ENCODE measurements around the gene SLC16A12. TPM values are rescaled to one million over a fixed set of nuclear protein-coding genes. Genes with fewer than 3 reads are reported as not detected.

SLC16A12 gene
- polyA plus RNA-seq, 1 donor (not counting 4 experiments of a cell fraction or from before 2014, with no cell fraction given): 0.10 TPM

GRCh38 chr10:89468191-89468965 is 67.0 kb downstream of the SLC16A12 start:
- no peaks in the 10 kb centered on the region for H3K36me3 ChIP-seq (ENCODE audit: control insufficient read depth in 2 of 2, extremely low read depth in 1 of 2, insufficient read depth in 2 of 2, low read length in 2 of 2)
- FAIRE-seq (no peak), DNase-seq (ENCODE audit: low read depth, low spot score) (no peak)
- H3K27me3 ChIP-seq (ENCODE audit: control insufficient read depth, extremely low read depth, insufficient read depth, low read length): no peaks in the 10 kb centered on the region
- H3K4me3 ChIP-seq (ENCODE audit: control insufficient read depth in 2 of 3, extremely low read depth in 1 of 3, insufficient read depth in 2 of 3, low read depth in 1 of 3, low read length in 3 of 3): no peak overlapping the region
- peaks cover 45% of the 10 kb centered on the region for H3K4me1 ChIP-seq (ENCODE audit: control insufficient read depth, extremely low read depth, insufficient read depth, low read length)
- H3K9me1 ChIP-seq (ENCODE audit: control insufficient read depth, extremely low read depth, insufficient read depth, low read length): no peaks in the 10 kb centered on the region
- H4K20me1 ChIP-seq (ENCODE audit: control insufficient read depth, extremely low read depth, insufficient read depth, low read length): no peaks in the 10 kb centered on the region
- H3K4me2 ChIP-seq (ENCODE audit: control insufficient read depth, extremely low read depth, insufficient read depth, low read depth, low read length): no peak overlapping the region
- H3K27ac ChIP-seq (ENCODE audit: control insufficient read depth, insufficient read depth, low read length): no peak overlapping the region
- H2AFZ ChIP-seq (ENCODE audit: control insufficient read depth, low read length): no peak overlapping the region
- H3K9ac ChIP-seq (ENCODE audit: control insufficient read depth, extremely low read depth, insufficient read depth, low read length): no peak overlapping the region
- H3K79me2 ChIP-seq (ENCODE audit: control insufficient read depth, insufficient read depth, low read length): no peaks in the 10 kb centered on the region
- no peaks in the 10 kb centered on the region for H3K9me3 ChIP-seq (ENCODE audit: control insufficient read depth, low read depth, low read length)
- dilution Hi-C loops (cut with MboI; ENCODE audit: extremely low pct_ligation_motif_present, low sequenced_read_pairs): no loop called here
- no peak for TF ChIP-seq EZH2 (IDR thresholded peaks at IDR 0.05; ENCODE audit: low read length)
- TF ChIP-seq CTCF (optimal IDR thresholded peaks at IDR 0.05 in 1 of 3, IDR thresholded peaks at IDR 0.05 in 1 of 3, conservative IDR thresholded peaks at IDR 0.05 in 1 of 3; ENCODE audit: extremely low read depth in 1 of 3, insufficient read depth in 2 of 3, low read length in 3 of 3): no peak

- FAIRE-seq: peak; percentile 98
- Histone ChIP-seq H3K79me2 (ENCODE audit: control insufficient read depth, insufficient read depth, low read length) (no peaks in the 10 kb centered on the region), H4K20me1 (ENCODE audit: control insufficient read depth, extremely low read depth, insufficient read depth, low read length) (no peaks in the 10 kb centered on the region), H3K27ac (ENCODE audit: control insufficient read depth, insufficient read depth, low read length) (no peak overlapping the region), H3K4me2 (ENCODE audit: control insufficient read depth, extremely low read depth, insufficient read depth, low read depth, low read length) (peak overlapping the region; percentile 44), H3K4me3 (ENCODE audit: control insufficient read depth in 2 of 3, extremely low read depth in 1 of 3, insufficient read depth in 2 of 3, low read depth in 1 of 3, low read length in 3 of 3) (no peak overlapping the region), H3K9me3 (ENCODE audit: control insufficient read depth, low read depth, low read length) (no peaks in the 10 kb centered on the region), H3K27me3 (ENCODE audit: control insufficient read depth, extremely low read depth, insufficient read depth, low read length) (no peaks in the 10 kb centered on the region), H3K9me1 (ENCODE audit: control insufficient read depth, extremely low read depth, insufficient read depth, low read length) (no peaks in the 10 kb centered on the region), H3K4me1 (ENCODE audit: control insufficient read depth, extremely low read depth, insufficient read depth, low read length) (peaks cover 45% of the 10 kb centered on the region), H3K36me3 (ENCODE audit: control insufficient read depth in 2 of 2, extremely low read depth in 1 of 2, insufficient read depth in 2 of 2, low read length in 2 of 2) (no peaks in the 10 kb centered on the region), H3K9ac (ENCODE audit: control insufficient read depth, extremely low read depth, insufficient read depth, low read length) (no peak overlapping the region), H2AFZ (ENCODE audit: control insufficient read depth, low read length) (no peak overlapping the region)
- peak; percentile 89 for DNase-seq (ENCODE audit: low read depth, low spot score)
- no peak for TF ChIP-seq EZH2 (IDR thresholded peaks at IDR 0.05; ENCODE audit: low read length)
- peak; percentile 42 to 77 (median 54) for TF ChIP-seq CTCF (optimal IDR thresholded peaks at IDR 0.05 in 1 of 3, IDR thresholded peaks at IDR 0.05 in 1 of 3, conservative IDR thresholded peaks at IDR 0.05 in 1 of 3; ENCODE audit: extremely low read depth in 1 of 3, insufficient read depth in 2 of 3, low read length in 3 of 3)
- dilution Hi-C loops (cut with MboI; ENCODE audit: extremely low pct_ligation_motif_present, low sequenced_read_pairs): no loop called here
These were observed 68.8 kb downstream of the SLC16A12 start for GRCh38 chr10:89466599-89467035.

Data from keratinocyte (primary cell).